GM13977 (cell line): Measurements from ENCODE around the gene MICOS13.

Experiments
- DNase-seq: peaks from one replicate; pipeline ENCODE4 v3.0.0; 2012; ENCODE audit warnings: low spot score
- CTCF ChIP-seq: IDR thresholded peaks from 2 replicates; pipeline ENCODE4 v1.5.1; 2012; ENCODE audit warnings: mild to moderate bottlenecking, control low read depth; ENCODE audit not compliant: insufficient read depth; ENCODE audit errors: extremely low read depth, missing control alignments
- in situ Hi-C: fragments of 300-500 bp; cut with MboI; formaldehyde crosslinking; loops from one replicate; pipeline ENCODE4 v1.12.0; 2022; ENCODE audit warnings: low sequenced_read_pairs, low pct_unique_long_range_greater_than_20kb, mixed read lengths, inconsistent platforms; ENCODE audit not compliant: unreplicated experiment

MICOS13 gene

GRCh38 chr19:5680437-5681368 is at the start of gene MICOS13, which contains the start of gene HSD11B1L:
MICOS13 (minus strand) TSS chr19:5680516; CDS start chr19:5680486, 30 bp downstream.
HSD11B1L (plus strand) TSS chr19:5681027; CDS start chr19:5684833, 3,806 bp downstream.
- DNase-seq: peak; percentile 97
- in situ Hi-C loops: no loop called here
- TF ChIP-seq CTCF: no peak

- in situ Hi-C loops: no loop called here
- DNase-seq: no peak
- no peak for TF ChIP-seq CTCF
These were observed 47.2 kb upstream of the MICOS13 start for GRCh38 chr19:5727453-5728050.

- in situ Hi-C loops: no loop called here
- DNase-seq: peak; percentile 99
- peak; percentile 97 for TF ChIP-seq CTCF
These were observed 39.9 kb upstream of the MICOS13 start, which contains the start of the genes CATSPERD and LONP1 for GRCh38 chr19:5719961-5720790. CATSPERD (plus strand) TSS chr19:5720637; CDS start chr19:5720738, 101 bp downstream. LONP1 (minus strand) TSS chr19:5720146; CDS start chr19:5720132, 14 bp downstream.

GRCh38 chr19:5719274-5719960 is 39.1 kb upstream of the MICOS13 start:
- TF ChIP-seq CTCF: no peak
- DNase-seq: no peak
- in situ Hi-C loops: no loop called here

GRCh38 chr19:5718579-5719273 is 38.4 kb upstream of the MICOS13 start:
- in situ Hi-C loops: no loop called here

More at GRCh38 chr19:5718579-5719273, 38.4 kb upstream of the MICOS13 start:
- peak; percentile 74 for DNase-seq
- no peak for TF ChIP-seq CTCF
